Endothelial cell of umbilical vein (primary cell): Measurements from ENCODE around the gene KIF1B. TPM values are rescaled to one million over a fixed set of nuclear protein-coding genes. Genes with fewer than 3 reads are reported as not detected.

Experiments
- BruUV-seq: library from RNA; stranded (reverse); fragments of 400-500 nt; replicated peaks from 2 replicates; lab custom pipeline; 2021; lab: Mats Ljungman, UMichigan
- CTCF ChIA-PET: fragments of 300-600, 350-600 bp; sonication (Branson Sonifier 250); formaldehyde crosslinking; loops from one replicate; lab custom pipeline; 2021; ENCODE audit warnings: antibody characterized with exemption, inconsistent platforms; lab: Charles Lee
- POLR2A ChIA-PET: fragments of 300-600, 350-600 bp; sonication (Branson Sonifier 250); formaldehyde crosslinking; loops from one replicate; lab custom pipeline; 2021; ENCODE audit warnings: antibody characterized with exemption, inconsistent platforms; lab: Charles Lee
- DNase-seq: peaks from one replicate; pipeline ENCODE4 v3.0.0-alpha.2; 2011; ENCODE audit warnings: low read depth, low spot score
- FAIRE-seq: peaks from 2 replicates; lab custom pipeline; 2011; peaks lifted over from hg19 to GRCh38; lab: Jason Lieb, UNC
- H2AFZ ChIP-seq: 2 replicates; pipeline ENCODE4 v1.6.0; 2012; ENCODE audit warnings: low read depth, low read length, control low read depth, inconsistent platforms
- H3K27ac ChIP-seq: 2 replicates; pipeline ENCODE4 v1.5.1; 2011; ENCODE audit warnings: low read depth, mild to moderate bottlenecking, control low read depth, low read length, moderate library complexity; ENCODE audit not compliant: insufficient read depth
- H3K27me3 ChIP-seq, 2 experiments: 2 replicates each; pipeline versions ENCODE4 v1.6.0 to v1.6.1; 2011; ENCODE audit warnings: low read length in 2 of 2, mixed read lengths in 1 of 2; ENCODE audit not compliant: control insufficient read depth in 2 of 2, insufficient read depth in 2 of 2
- H3K36me3 ChIP-seq, 2 experiments: 2 replicates in 1 of 2; 3 replicates in 1 of 2; pipeline ENCODE4 v1.5.1; 2011; ENCODE audit warnings: low read length in 2 of 2, mild to moderate bottlenecking in 1 of 2, moderate library complexity in 1 of 2; ENCODE audit not compliant: control insufficient read depth in 2 of 2, insufficient read depth in 2 of 2; ENCODE audit errors: extremely low read depth in 1 of 2
- H3K4me1 ChIP-seq: 3 replicates; pipeline ENCODE4 v1.5.1; 2011; ENCODE audit warnings: mild to moderate bottlenecking, low read length; ENCODE audit not compliant: control insufficient read depth, insufficient read depth; ENCODE audit errors: extremely low read depth
- H3K4me2 ChIP-seq: 2 replicates; pipeline ENCODE4 v1.6.1; 2011; ENCODE audit warnings: low read length, control low read depth, mixed read lengths; ENCODE audit not compliant: insufficient read depth
- H3K4me3 ChIP-seq, 3 experiments: fragments of 200-600 bp in 1 of 3; sonication (generic), shearing (Covaris generic) in 1 of 3; replicated peaks in 1 of 3; 2 replicates each; pipeline ENCODE4 v1.5.1; 2011 to 2016; ENCODE audit warnings: control low read depth in 3 of 3, low read length in 3 of 3, mild to moderate bottlenecking in 2 of 3, inconsistent platforms in 1 of 3, low read depth in 1 of 3, moderate library complexity in 1 of 3; ENCODE audit not compliant: insufficient read depth in 1 of 3
- H3K79me2 ChIP-seq: 2 replicates; pipeline ENCODE4 v1.6.0; 2012; ENCODE audit warnings: low read length, inconsistent platforms; ENCODE audit not compliant: control insufficient read depth, insufficient read depth
- H3K9ac ChIP-seq: replicated peaks from 2 replicates; pipeline ENCODE3; 2011; ENCODE audit warnings: low read length, control low read depth; ENCODE audit not compliant: insufficient read depth; ENCODE audit errors: extremely low read depth
- H3K9me1 ChIP-seq: replicated peaks from 3 replicates; pipeline ENCODE4 v1.6.0; 2011; ENCODE audit warnings: mild to moderate bottlenecking, low read length; ENCODE audit not compliant: control insufficient read depth, insufficient read depth; ENCODE audit errors: extremely low read depth
- H3K9me3 ChIP-seq: replicated peaks from 2 replicates; pipeline ENCODE4 v1.5.1; 2012; ENCODE audit warnings: low read length, inconsistent platforms; ENCODE audit not compliant: control insufficient read depth, insufficient read depth
- H4K20me1 ChIP-seq: replicated peaks from 2 replicates; pipeline ENCODE3; 2011; ENCODE audit warnings: mild to moderate bottlenecking, low read length; ENCODE audit not compliant: control insufficient read depth, insufficient read depth; ENCODE audit errors: extremely low read depth
- CTCF ChIP-seq, 2 donors: IDR thresholded peaks; 1 replicate in 1 of 2; 2 replicates in 1 of 2; pipeline ENCODE4 v1.5.1; 2011; ENCODE audit warnings: low read length in 2 of 2, mild to moderate bottlenecking in 2 of 2, moderate library complexity in 2 of 2, control low read depth in 1 of 2, inconsistent platforms in 1 of 2, low read depth in 1 of 2; ENCODE audit not compliant: insufficient read depth in 1 of 2; ENCODE audit errors: extremely low read depth in 1 of 2
- EZH2 ChIP-seq: IDR thresholded peaks from 2 replicates; pipeline ENCODE4 v1.6.1; 2012; ENCODE audit warnings: borderline replicate concordance, low read depth, mild to moderate bottlenecking, moderate library complexity, low read length, inconsistent platforms; ENCODE audit not compliant: severe bottlenecking
- FOS ChIP-seq: IDR thresholded peaks from 2 replicates; pipeline ENCODE4 v1.6.1; 2011; ENCODE audit warnings: mild to moderate bottlenecking, low read length, moderate library complexity, borderline replicate concordance; ENCODE audit not compliant: insufficient read depth
- GATA2 ChIP-seq: IDR thresholded peaks from 2 replicates; pipeline ENCODE4 v1.7.0; 2011; ENCODE audit warnings: low read depth, mild to moderate bottlenecking, moderate library complexity, mixed read lengths, low read length; ENCODE audit not compliant: insufficient read length, insufficient read depth
- JUN ChIP-seq: IDR thresholded peaks from 2 replicates; pipeline ENCODE4 v1.6.1; 2011; ENCODE audit warnings: borderline replicate concordance, low read depth; ENCODE audit not compliant: insufficient read length, insufficient read depth
- MAX ChIP-seq: IDR thresholded peaks from 2 replicates; pipeline ENCODE4 v1.6.1; 2011; ENCODE audit not compliant: insufficient read depth, insufficient read length
- MYC ChIP-seq: IDR thresholded peaks from one replicate; pipeline ENCODE4 v1.6.1; 2011; ENCODE audit warnings: mild to moderate bottlenecking, low read depth, low read length
- POLR2A ChIP-seq: IDR thresholded peaks from 2 replicates; pipeline ENCODE4 v1.6.1; 2012; ENCODE audit warnings: low read depth, mild to moderate bottlenecking, control low read depth, low read length
- POLR2AphosphoS5 ChIP-seq: IDR thresholded peaks from 2 replicates; pipeline ENCODE4 v1.6.1; 2012; ENCODE audit warnings: low read depth, mild to moderate bottlenecking, control low read depth, low read length, moderate library complexity; ENCODE audit not compliant: insufficient read depth
- dilution Hi-C: fragments of 300-500 bp; cut with MboI; formaldehyde crosslinking; loops from one replicate; pipeline ENCODE4 v1.15.0; 2019; ENCODE audit warnings: low sequenced_read_pairs; ENCODE audit not compliant: extremely low pct_ligation_motif_present
- intact Hi-C: fragments of 100-400 bp; cut with micrococcal nuclease; formaldehyde crosslinking; loops from one replicate; pipeline ENCODE4 v1.10.0; 2022
- polyA plus RNA-seq, 4 experiments: library from polyadenylated mRNA; depleted of rRNA in 3 of 4; stranded (reverse) in 3 of 4; unstranded in 1 of 4; fragments of >200 nt; gene quantifications; 2 replicates each; pipeline versions ENCODE4 v1.2.1 to v1.2.3, GENCODE V29; 2011 to 2012; ENCODE audit warnings: missing spikeins in 1 of 4
- total RNA-seq: library from RNA; stranded (reverse); gene quantifications from 2 replicates; pipeline ENCODE4 v1.2.3, GENCODE V29; 2021

KIF1B gene
- total and polyA plus RNA-seq, 2 donors (not counting 3 experiments of a cell fraction or from before 2014, with no cell fraction given) = 14.8 to 58.6 TPM

- H2AFZ ChIP-seq = no peak overlapping the region
- dilution Hi-C loops = no loop called here
These were observed 213.7 kb downstream of the KIF1B start for GRCh38 chr1:10424034-10424433.

GRCh38 chr1:10424651-10425050 is 214.3 kb downstream of the KIF1B start:
- intact Hi-C loops = loop anchor here (10.0 kb wide), 1 partner anchor 800 kb away; no protein-coding TSS in a partner anchor
- H3K36me3 ChIP-seq = peaks cover 8 to 12% of the 10 kb centered on the region in 2 experiments
- H3K27me3 ChIP-seq = no peaks in the 10 kb centered on the region
- H3K79me2 ChIP-seq = no peaks in the 10 kb centered on the region
- POLR2A ChIA-PET = no interaction called here
- dilution Hi-C loops = no loop called here
- H4K20me1 ChIP-seq = no peaks in the 10 kb centered on the region
- FAIRE-seq (no peak), DNase-seq (no peak)
- CTCF ChIA-PET = interaction anchor here (0.6 to 4.1 kb wide), 2 partner anchors 30 to 47 kb away, joined by 4 to 23 read pairs; no protein-coding TSS in a partner anchor
- no peak overlapping the region for H3K4me3 ChIP-seq
- H3K9ac ChIP-seq = no peak overlapping the region
- H3K4me2 ChIP-seq = no peak overlapping the region
- no TSS peak for BruUV-seq
- no peaks in the 10 kb centered on the region for H3K9me3 ChIP-seq
- TF ChIP-seq EZH2 (no peak), JUN (no peak), FOS (no peak), CTCF (IDR thresholded peaks at IDR 0.05; ENCODE audit: extremely low read depth in 1 of 2, insufficient read depth in 1 of 2, low read depth in 1 of 2, low read length in 2 of 2) (no peak), MAX (no peak), POLR2AphosphoS5 (no peak), GATA2 (no peak), MYC (no peak), POLR2A (no peak)
- peaks cover 1% of the 10 kb centered on the region for H3K4me1 ChIP-seq
- no peaks in the 10 kb centered on the region for H3K9me1 ChIP-seq
- no peak overlapping the region for H3K27ac ChIP-seq
- H2AFZ ChIP-seq = no peak overlapping the region

More at GRCh38 chr1:10424034-10424433, 213.7 kb downstream of the KIF1B start:
- H3K9me1 ChIP-seq = no peaks in the 10 kb centered on the region
- H3K9me3 ChIP-seq = no peaks in the 10 kb centered on the region
- H3K79me2 ChIP-seq = no peaks in the 10 kb centered on the region
- ChIA-PET POLR2A (no interaction called here), CTCF (interaction anchor here (0.6 to 4.1 kb wide), 2 partner anchors 29 to 46 kb away, joined by 4 to 23 read pairs; no protein-coding TSS in a partner anchor)
- H3K27ac ChIP-seq = no peak overlapping the region
- TF ChIP-seq FOS (no peak), MYC (no peak)
- H3K9ac ChIP-seq = no peak overlapping the region
- H3K36me3 ChIP-seq = peaks cover 12 to 16% of the 10 kb centered on the region in 2 experiments
- FAIRE-seq (no peak), DNase-seq (no peak)
- no peak overlapping the region for H3K4me2 ChIP-seq
- no TSS peak for BruUV-seq
- no peaks in the 10 kb centered on the region for H3K27me3 ChIP-seq
- no peaks in the 10 kb centered on the region for H3K4me1 ChIP-seq
- no peaks in the 10 kb centered on the region for H4K20me1 ChIP-seq
- intact Hi-C loops = loop anchor here (10.0 kb wide), 1 partner anchor 799 kb away; no protein-coding TSS in a partner anchor
- no peak overlapping the region for H3K4me3 ChIP-seq
